Fibroblast of mammary gland (primary cell): ENCODE results near the gene ARL13B.
"Not testable (repeated sequence)": the region's sequence is repeated elsewhere in the genome, so short reads cannot be mapped to it uniquely, and the experiment has no call there.

Experiments used
- DNase-seq: peaks from one replicate; pipeline ENCODE4 v3.0.0-alpha.2; 2010; ENCODE audit warnings: low read depth
- H3K4me3 ChIP-seq: 2 replicates; pipeline ENCODE4 v1.5.1; 2011; ENCODE audit warnings: low read depth, mild to moderate bottlenecking, low read length, moderate library complexity; ENCODE audit not compliant: control insufficient read depth
- CTCF ChIP-seq: conservative IDR thresholded peaks from 2 replicates; pipeline ENCODE4 v1.5.1; 2011; ENCODE audit warnings: low read depth, low read length, inconsistent platforms; ENCODE audit not compliant: control insufficient read depth, insufficient read depth

ARL13B gene

GRCh38 chr3:94066506-94067500 is 86.8 kb downstream of the ARL13B start:
- no peak overlapping the region for H3K4me3 ChIP-seq
- no peak for TF ChIP-seq CTCF
- no peak for DNase-seq

GRCh38 chr3:94069194-94069813 is 89.3 kb downstream of the ARL13B start:
- H3K4me3 ChIP-seq: no peak overlapping the region
- DNase-seq: peak; percentile 49
- TF ChIP-seq CTCF: peak; percentile 56

- DNase-seq: no peak
- H3K4me3 ChIP-seq: no peak overlapping the region
- TF ChIP-seq CTCF: no peak
Observed at GRCh38 chr3:94070341-94070911, 90.5 kb downstream of the ARL13B start.

GRCh38 chr3:94071713-94072284 is 91.8 kb downstream of the ARL13B start:
- DNase-seq: no peak
- TF ChIP-seq CTCF: no peak
- H3K4me3 ChIP-seq: no peak overlapping the region

- no peak overlapping the region for H3K4me3 ChIP-seq
- DNase-seq: peak; percentile 48
- TF ChIP-seq CTCF: no peak
Observed at GRCh38 chr3:94076055-94076454, 96.1 kb downstream of the ARL13B start.

GRCh38 chr3:94080552-94080951 is 100.6 kb downstream of the ARL13B start:
- not testable (repeated sequence) for DNase-seq, H3K4me3 ChIP-seq
